Measurements from ENCODE around the gene CISD1. TPM values are rescaled to one million over a fixed set of nuclear protein-coding genes. Genes with fewer than 3 reads are reported as not detected.
"Not testable (repeated sequence)": the region's sequence is repeated elsewhere in the genome, so short reads cannot be mapped to it uniquely, and the experiment has no call there.

The CISD1 gene
- 43.2 and 45.0 TPM in 2 replicates for total RNA-seq (2014; rRNA removed; shearing (Covaris generic))

DNA sequence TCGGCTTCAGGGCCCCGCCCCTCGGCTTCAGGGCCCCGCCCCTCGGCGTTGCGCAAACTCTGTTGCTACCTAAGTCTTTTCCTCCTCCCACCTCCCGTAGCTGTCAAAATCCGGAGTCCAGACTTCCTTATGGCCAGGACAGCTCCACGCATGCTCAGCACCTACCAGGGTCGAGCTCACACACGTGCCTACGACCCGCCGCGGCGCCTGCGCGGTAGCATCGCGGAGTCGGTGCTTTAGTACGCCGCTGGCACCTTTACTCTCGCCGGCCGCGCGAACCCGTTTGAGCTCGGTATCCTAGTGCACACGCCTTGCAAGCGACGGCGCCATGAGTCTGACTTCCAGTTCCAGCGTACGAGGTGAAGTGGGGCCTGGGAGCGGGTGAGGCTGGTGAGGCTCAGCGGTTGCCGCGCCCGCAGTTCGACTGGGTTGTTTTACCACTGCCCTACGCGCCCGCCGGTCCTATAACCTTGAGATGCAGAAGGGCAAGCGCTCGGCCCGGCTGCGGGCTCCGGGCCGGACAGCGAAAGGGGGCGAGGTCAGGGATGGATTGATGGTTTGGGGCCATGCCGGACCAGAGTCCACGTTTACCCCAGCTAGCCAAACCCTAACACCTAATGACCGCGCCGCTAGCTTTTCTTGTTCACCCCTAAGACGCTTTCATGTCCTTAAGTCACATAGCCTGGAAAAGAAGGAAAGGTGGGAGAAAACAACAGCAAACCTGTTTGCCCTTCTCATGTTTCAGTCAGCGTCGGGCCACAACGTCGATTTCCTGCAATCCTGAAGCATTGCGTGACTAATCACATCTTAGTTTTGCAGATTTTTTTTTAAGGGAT, at the start of gene CISD1:
Gene CISD1 (plus strand): TSS at position 217 of the 836 bp plus-strand sequence. CDS start 112 bp downstream, at position 329.
- peak; percentile 97 to 98 for DNase-seq
- Histone ChIP-seq H3K9me3 (replicated peaks) (no peaks in the 10 kb centered on the region), H3K4me3 (peak within 1 kb of the TSS; percentile 83), H3K36me3 (no peaks in the 10 kb centered on the region), H3K27me3 (no peaks in the 10 kb centered on the region), H3K27ac (peak within 1 kb of the TSS; percentile 99), H3K4me1 (no peaks in the 10 kb centered on the region; the same call in 1 of the 2 replicates)

- Histone ChIP-seq H3K27me3 (no peaks in the 10 kb centered on the region), H3K27ac (no peak overlapping the region), H3K9me3 (replicated peaks) (no peaks in the 10 kb centered on the region), H3K4me3 (no peak overlapping the region), H3K4me1 (no peaks in the 10 kb centered on the region), H3K36me3 (no peaks in the 10 kb centered on the region)
- DNase-seq: no peak
Measured at GRCh38 chr10:58219875-58220274, 49.1 kb upstream of the CISD1 start.

DNA sequence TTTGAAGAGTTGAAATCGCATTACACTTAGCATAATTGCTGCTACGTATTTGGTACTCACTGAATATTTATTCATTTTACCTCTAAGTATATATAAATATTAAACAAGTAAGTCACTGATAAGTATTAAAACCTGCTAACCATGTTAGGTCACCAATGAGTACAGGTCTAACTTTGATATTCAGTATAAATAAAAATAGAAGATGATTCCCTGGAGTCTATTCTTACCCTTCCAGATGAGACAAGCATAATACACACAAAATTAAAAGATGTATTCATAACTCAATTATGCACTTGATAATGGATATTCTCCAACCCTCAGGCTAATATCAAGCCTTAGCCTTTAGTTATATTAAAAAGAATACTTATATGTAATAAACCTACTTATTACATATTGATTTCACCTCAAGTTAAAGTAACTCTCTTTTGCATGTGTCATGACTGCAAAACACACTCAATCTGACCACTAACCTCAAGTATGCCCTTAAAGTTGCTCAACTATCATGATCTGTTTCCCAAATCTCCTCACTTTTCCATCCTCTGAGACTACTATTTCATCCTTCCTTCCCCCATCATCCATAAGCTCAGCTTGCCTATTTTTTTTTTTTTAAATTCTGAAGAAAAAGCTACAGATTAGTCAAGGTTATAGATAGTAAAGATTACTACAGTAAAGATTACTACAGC, 48.1 kb upstream of the CISD1 start:
- Histone ChIP-seq H3K4me3 (no peak overlapping the region), H3K9me3 (replicated peaks) (no peaks in the 10 kb centered on the region), H3K27me3 (no peaks in the 10 kb centered on the region), H3K36me3 (no peaks in the 10 kb centered on the region), H3K27ac (no peak overlapping the region), H3K4me1 (no peaks in the 10 kb centered on the region)
- no peak for DNase-seq

GRCh38 chr10:58225654-58226053, 43.3 kb upstream of the CISD1 start:
- no peaks in the 10 kb centered on the region for H3K9me3 ChIP-seq (replicated peaks)
- no peak overlapping the region for H3K4me3 ChIP-seq
- H3K27me3 ChIP-seq: no peaks in the 10 kb centered on the region
- no peak overlapping the region for H3K27ac ChIP-seq
- H3K4me1 ChIP-seq: no peaks in the 10 kb centered on the region
- no peaks in the 10 kb centered on the region for H3K36me3 ChIP-seq
- DNase-seq: no peak

GRCh38 chr10:58229856-58230255, 39.1 kb upstream of the CISD1 start:
- not testable (repeated sequence) for H3K27ac ChIP-seq; H3K36me3 ChIP-seq; DNase-seq; H3K9me3 ChIP-seq (replicated peaks); H3K4me3 ChIP-seq; H3K27me3 ChIP-seq; H3K4me1 ChIP-seq

DNA sequence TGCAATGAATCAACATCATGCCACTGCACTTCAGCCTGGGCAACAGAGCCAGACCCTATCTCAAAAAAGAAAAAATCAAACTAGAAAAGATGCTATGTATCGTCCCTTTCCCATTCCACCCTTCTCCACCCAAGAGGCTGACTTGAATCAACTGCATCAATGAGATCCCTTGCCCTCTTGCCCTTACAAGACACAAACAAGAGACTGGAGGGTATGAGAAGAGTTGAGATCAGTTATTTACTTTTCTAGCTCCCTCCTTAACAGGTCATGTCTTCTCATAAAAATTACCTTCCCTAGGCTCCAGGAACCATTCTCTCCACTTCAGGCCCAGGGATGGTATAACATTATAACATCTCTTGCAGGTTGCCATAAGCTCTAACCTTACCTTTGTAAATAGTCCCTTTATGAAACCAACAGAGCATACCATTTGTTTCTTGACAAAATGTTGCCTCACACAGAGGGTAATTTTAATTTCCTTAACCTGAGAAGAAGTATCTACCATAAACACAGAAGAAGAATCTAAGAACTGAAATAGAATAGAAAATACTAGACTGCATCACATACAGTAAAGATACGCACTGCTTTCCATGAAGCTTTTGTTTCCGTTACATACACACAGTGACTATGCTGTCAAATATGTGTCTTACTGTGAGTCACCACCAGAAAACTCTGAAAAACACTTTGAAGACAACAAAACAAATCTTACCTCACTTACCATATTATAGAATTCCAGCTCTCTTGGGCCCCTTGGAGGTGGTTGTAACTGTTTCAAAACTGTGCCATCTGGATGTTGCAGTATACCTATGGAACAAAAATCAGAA, 31.7 kb upstream of the CISD1 start:
- Histone ChIP-seq H3K36me3 (no peaks in the 10 kb centered on the region), H3K4me3 (no peak overlapping the region), H3K27ac (no peak overlapping the region), H3K9me3 (replicated peaks) (no peaks in the 10 kb centered on the region), H3K27me3 (no peaks in the 10 kb centered on the region), H3K4me1 (no peaks in the 10 kb centered on the region)
- no peak for DNase-seq

DNA sequence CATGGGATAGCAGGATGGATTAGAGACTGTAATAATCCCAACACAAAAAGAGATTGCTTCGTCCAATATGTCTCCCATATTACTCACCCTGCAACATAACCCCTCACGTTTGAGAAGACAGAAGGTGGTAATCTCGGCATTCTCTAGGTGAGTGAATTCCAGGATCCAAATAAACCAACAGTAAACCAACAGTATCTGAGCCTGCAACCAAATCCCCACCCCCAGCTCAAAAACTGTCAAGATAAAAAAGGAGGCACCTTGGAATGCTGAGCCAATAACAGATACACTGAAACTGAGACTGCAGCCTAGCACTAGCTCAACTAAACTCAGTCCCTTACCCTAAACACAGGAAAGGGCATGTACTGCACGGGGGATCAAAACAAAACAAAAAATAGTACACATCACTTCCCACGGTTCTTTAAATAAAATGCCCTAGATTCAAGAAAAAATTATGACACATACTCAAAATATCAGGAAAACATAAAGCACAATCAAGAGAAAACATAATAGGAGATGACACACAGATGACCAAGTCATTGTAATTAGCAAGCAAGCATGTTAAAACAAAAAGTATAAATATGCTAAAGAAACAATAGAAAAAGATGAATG, 29.3 kb upstream of the CISD1 start:
- Histone ChIP-seq H3K9me3 (replicated peaks) (no peaks in the 10 kb centered on the region), H3K4me1 (no peaks in the 10 kb centered on the region), H3K27me3 (no peaks in the 10 kb centered on the region), H3K36me3 (no peaks in the 10 kb centered on the region), H3K27ac (no peak overlapping the region), H3K4me3 (no peak overlapping the region)
- DNase-seq: no peak

DNA sequence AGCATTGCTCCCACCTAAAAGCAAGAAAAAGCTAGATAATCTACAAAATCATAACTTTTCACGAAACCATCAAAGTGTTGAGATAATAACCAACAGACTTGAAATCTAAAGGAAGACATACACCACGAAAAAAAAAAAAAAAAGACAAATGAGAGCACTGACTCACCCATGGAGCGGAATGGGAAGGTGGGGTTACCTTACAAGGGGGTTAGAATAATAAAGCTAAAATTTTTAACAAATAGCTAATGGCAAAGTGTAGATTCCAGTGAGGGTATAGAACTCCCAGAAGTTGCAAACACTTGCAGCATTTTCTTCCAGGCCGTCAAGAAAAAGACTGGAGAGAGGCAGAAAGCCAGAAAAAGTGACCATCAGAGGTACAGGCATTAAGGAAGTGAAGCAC, 28.4 kb upstream of the CISD1 start:
- Histone ChIP-seq H3K36me3 (no peaks in the 10 kb centered on the region), H3K4me3 (no peak overlapping the region), H3K4me1 (no peaks in the 10 kb centered on the region), H3K27ac (no peak overlapping the region), H3K27me3 (no peaks in the 10 kb centered on the region), H3K9me3 (replicated peaks) (no peaks in the 10 kb centered on the region)
- DNase-seq: no peak

DNA sequence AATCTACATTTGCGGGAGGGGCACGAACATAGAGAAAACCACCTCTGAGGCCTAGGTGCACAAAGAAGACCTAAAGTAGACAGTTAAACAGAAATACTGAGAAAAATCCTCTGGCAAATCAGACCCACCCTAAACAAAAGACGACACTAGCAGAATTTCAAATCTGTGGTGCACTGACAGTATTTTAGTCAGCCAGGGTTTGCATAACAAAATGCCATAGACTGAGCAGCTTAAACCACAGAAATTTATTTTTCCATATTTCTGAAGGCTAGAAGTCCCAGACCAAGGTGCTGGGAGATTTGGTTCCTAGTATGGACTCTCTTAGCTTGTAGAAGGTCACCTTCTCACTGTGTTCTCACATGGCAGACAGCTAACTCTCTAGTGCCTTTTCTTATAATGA, 27.6 kb upstream of the CISD1 start:
- Histone ChIP-seq H3K4me3 (no peak overlapping the region), H3K9me3 (replicated peaks) (no peaks in the 10 kb centered on the region), H3K4me1 (no peaks in the 10 kb centered on the region), H3K36me3 (no peaks in the 10 kb centered on the region), H3K27me3 (no peaks in the 10 kb centered on the region), H3K27ac (no peak overlapping the region)
- DNase-seq: no peak

- Histone ChIP-seq H3K27me3 (no peaks in the 10 kb centered on the region), H3K4me3 (no peak overlapping the region), H3K4me1 (no peaks in the 10 kb centered on the region), H3K36me3 (no peaks in the 10 kb centered on the region), H3K27ac (no peak overlapping the region), H3K9me3 (replicated peaks) (no peaks in the 10 kb centered on the region)
- no peak for DNase-seq
Measured at GRCh38 chr10:58243269-58243668, 25.7 kb upstream of the CISD1 start.

DNA sequence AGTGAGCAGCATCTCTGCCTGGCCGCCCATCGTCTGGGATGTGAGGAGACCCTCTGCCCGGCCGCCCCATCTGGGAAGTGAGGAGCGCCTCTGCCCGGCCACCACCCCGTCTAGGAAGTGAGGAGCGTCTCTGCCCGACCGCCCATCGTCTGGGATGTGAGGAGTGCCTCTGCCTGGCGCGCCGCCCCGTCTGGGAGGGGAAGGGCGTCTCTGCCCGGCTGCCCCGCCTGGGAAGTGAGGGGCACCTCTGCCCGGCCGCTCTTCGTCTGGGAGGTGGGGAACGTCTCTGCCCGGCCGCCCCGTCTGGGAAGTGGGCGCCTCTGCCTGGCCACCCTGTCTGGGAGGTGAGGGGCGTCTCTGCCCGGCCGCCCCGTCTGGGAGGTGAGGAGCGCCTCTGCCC, 25.2 kb upstream of the CISD1 start:
- not testable (repeated sequence) for DNase-seq; H3K36me3 ChIP-seq; H3K27ac ChIP-seq; H3K27me3 ChIP-seq; H3K4me3 ChIP-seq; H3K4me1 ChIP-seq; H3K9me3 ChIP-seq (replicated peaks)

DNA sequence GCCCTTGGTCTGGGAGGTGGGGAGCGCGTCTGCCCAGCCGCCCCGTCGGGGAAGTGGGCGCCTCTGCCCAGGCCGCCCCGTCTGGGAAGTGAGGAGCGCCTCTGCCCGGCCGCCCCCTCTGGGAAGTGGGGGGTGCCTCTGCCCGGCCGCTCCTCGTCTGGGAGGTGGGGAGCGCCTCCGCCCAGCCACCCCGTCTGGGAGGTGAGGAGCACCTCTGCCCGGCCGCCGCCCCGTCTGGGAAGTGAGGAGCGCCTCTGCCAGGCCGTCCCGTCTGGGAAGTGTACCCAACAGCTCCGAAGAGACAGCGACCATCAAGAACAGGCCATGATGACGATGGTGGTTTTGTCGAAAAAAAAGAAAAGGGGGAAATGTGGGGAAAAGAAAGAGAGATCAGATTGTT, 24.7 kb upstream of the CISD1 start:
- H3K27ac ChIP-seq; DNase-seq; H3K27me3 ChIP-seq; H3K9me3 ChIP-seq (replicated peaks); H3K4me3 ChIP-seq; H3K4me1 ChIP-seq; H3K36me3 ChIP-seq: not testable (repeated sequence)

DNA sequence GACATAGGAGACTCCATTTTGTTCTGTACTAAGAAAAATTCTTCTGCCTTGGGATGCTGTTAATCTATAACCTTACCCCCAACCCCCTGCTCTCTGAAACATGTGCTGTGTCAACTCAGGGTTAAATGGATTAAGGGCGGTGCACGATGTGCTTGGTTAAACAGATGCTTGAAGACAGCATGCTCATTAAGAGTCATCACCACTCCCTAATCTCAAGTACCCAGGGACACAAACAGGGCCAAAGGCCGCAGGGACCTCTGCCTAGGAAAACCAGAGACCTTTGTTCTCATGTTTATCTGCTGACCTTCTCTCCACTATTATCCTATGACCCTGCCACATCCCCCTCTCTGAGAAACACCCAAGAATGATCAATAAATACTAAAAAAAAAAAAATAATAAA, 24.3 kb upstream of the CISD1 start:
- not testable (repeated sequence) for H3K36me3 ChIP-seq; H3K4me1 ChIP-seq; H3K27me3 ChIP-seq; H3K9me3 ChIP-seq (replicated peaks); DNase-seq; H3K27ac ChIP-seq; H3K4me3 ChIP-seq

DNA sequence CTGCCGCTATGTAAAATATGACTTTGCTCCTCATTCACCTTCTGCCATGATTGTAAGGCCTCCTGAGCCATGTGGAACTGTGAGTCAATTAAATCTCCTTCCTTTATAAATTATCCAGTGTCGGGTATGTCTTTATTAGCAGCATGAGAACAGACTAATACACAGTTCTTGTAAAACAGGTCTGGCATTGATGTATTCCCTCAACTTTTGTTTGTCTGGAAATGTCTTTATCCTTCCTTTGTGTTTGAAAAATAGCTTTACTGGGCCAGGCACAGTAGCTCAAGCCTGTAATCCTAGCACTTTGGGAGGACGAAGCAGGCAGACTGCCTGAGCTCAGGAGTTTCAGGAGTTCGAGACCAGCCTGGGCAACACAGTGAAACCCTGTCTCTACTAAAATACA, 15.8 kb upstream of the CISD1 start:
- H3K4me3 ChIP-seq: no peak overlapping the region
- H3K4me1 ChIP-seq: no peaks in the 10 kb centered on the region
- H3K27ac ChIP-seq: no peak overlapping the region
- no peaks in the 10 kb centered on the region for H3K36me3 ChIP-seq
- H3K27me3 ChIP-seq: no peaks in the 10 kb centered on the region
- DNase-seq: no peak
- H3K9me3 ChIP-seq (replicated peaks): no peaks in the 10 kb centered on the region

DNA sequence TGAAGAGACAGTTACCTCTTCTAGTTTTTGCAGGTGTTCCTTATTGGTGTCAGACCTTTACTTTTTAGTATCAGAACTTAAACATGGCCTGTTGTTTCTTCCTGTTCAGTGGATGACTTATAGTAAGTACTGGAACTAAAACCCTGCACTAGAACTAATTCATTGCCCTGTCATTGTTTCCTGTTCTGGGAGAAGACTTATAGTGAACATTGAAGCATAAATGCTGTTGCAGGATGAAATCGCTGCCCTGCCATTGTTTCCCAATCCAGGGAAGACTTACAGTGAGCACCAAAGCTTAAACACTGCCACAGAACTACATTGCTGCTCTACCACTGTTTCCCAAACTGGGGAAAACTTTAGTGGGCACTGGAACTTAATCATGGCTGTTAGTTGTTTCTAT, 14.3 kb upstream of the CISD1 start:
- H3K27me3 ChIP-seq: no peaks in the 10 kb centered on the region
- H3K36me3 ChIP-seq: no peaks in the 10 kb centered on the region
- no peaks in the 10 kb centered on the region for H3K9me3 ChIP-seq (replicated peaks)
- no peak overlapping the region for H3K27ac ChIP-seq
- no peaks in the 10 kb centered on the region for H3K4me1 ChIP-seq
- no peak overlapping the region for H3K4me3 ChIP-seq
- no peak for DNase-seq

All from SJCRH30 (cell line).